ENCODE data around the gene GRHL1.

The GRHL1 gene

DNA sequence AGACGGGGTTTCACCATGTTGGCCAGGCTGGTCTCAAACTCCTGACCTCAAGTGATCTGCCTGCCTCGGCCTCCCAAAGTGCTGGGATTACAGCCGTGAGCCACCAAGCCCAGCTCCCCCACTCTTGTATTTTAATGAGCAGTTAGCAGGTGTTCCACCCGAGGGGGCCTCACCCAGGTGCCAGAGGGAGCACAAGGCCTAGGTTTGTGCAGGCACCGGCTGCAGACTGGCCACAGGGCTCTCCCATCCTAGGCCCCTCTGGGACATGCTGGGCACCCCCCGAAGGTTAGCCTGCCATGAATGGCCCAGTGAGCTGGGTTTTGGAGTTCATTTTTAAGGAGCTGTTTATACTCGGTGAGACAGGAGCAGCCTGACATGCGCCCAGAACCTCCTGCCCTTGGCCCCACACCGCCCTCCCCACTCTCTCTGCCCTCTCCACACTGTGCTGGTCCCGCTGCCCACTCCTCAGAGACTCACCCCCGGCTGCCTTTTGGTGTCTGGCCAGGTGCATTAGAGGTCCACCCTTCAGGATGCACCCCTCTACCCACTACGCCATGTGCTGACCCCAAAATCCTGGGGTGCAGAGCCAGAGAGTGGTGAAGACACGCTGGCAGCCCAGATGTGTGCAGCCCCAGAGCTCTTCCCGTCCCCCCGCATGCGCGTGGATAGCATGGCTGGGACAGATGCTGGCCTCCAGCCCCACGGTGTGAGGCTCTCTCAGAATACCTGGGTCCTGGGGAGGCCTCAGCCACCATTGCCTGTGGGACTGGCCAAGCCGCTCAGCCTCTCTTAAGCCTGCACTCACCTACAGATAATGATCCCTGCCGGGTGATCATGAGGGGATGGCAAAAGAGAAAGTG, 80.6 kb downstream of the GRHL1 start:
- no peak for DNase-seq (ENCODE audit: low read depth)
- TF ChIP-seq, protein P1, sequence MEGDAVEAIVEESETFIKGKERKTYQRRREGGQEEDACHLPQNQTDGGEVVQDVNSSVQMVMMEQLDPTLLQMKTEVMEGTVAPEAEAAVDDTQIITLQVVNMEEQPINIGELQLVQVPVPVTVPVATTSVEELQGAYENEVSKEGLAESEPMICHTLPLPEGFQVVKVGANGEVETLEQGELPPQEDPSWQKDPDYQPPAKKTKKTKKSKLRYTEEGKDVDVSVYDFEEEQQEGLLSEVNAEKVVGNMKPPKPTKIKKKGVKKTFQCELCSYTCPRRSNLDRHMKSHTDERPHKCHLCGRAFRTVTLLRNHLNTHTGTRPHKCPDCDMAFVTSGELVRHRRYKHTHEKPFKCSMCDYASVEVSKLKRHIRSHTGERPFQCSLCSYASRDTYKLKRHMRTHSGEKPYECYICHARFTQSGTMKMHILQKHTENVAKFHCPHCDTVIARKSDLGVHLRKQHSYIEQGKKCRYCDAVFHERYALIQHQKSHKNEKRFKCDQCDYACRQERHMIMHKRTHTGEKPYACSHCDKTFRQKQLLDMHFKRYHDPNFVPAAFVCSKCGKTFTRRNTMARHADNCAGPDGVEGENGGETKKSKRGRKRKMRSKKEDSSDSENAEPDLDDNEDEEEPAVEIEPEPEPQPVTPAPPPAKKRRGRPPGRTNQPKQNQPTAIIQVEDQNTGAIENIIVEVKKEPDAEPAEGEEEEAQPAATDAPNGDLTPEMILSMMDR (IDR thresholded peaks at IDR 0.05; ENCODE audit: low read length, missing control alignments): no peak
- no peak overlapping the region for H3K4me3 ChIP-seq (replicated peaks; ENCODE audit: low read depth, low read length)

DNA sequence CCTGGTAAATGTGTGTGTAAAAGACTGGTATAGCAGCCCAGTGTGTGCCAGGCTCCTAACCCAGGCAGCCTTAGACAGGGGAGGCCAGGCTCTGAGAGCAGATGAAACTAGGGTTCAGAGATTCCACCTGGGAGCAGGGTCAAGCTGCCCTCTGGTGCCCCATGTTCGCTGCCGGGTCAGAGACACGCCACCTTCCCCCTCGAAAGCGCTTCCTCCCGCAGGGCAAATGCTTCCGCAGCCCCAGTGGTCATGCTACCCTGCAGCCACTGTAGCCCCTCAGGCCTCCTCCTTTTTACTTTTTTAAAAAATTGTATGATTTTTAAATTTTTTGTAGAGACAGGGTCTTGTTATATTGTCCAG, 81.2 kb downstream of the GRHL1 start:
- H3K4me3 ChIP-seq (replicated peaks; ENCODE audit: low read depth, low read length): no peak overlapping the region
- no peak for DNase-seq (ENCODE audit: low read depth)
- TF ChIP-seq, protein P1 (IDR thresholded peaks at IDR 0.05; ENCODE audit: low read length, missing control alignments): no peak

DNA sequence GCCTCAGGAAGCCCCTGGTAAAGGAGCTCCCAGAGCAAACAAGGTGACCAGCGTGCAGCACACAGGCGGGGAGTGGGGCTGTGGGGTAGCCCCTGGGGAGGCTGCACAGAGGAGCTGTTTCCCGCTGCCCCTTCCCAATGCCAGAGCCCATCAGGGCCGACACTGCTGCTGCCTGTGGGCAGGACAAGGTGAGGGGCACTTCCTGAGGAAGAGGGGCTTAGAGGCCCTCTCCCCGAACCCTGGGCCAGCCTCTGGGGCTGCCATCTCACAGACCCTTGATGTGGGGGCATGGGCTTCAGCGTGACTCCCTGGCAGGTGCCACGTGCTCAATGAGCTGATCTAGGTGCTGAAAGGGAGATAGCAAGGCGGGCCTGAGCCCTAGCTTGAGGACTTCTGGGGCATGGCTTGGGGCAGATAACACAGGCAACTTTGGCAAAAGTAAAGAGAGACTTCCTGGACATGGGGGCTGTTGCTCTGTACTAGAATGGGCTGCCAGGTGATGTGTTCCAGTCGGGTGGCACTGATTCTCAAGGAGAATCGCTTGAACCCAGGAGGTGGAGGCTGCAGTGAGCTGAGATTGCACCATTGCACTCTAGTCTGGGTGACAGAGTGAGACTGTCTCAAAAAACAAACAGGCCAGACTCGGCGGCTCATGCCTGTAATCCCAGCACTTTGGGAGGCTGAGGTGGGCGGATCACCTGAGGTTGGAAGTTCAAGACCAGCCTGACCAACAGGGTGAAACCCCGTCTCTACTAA, 81.9 kb downstream of the GRHL1 start:
- DNase-seq (ENCODE audit: low read depth): no peak
- TF ChIP-seq, protein P1 (IDR thresholded peaks at IDR 0.05; ENCODE audit: low read length, missing control alignments): no peak
- H3K4me3 ChIP-seq (replicated peaks; ENCODE audit: low read depth, low read length): no peak overlapping the region

DNA sequence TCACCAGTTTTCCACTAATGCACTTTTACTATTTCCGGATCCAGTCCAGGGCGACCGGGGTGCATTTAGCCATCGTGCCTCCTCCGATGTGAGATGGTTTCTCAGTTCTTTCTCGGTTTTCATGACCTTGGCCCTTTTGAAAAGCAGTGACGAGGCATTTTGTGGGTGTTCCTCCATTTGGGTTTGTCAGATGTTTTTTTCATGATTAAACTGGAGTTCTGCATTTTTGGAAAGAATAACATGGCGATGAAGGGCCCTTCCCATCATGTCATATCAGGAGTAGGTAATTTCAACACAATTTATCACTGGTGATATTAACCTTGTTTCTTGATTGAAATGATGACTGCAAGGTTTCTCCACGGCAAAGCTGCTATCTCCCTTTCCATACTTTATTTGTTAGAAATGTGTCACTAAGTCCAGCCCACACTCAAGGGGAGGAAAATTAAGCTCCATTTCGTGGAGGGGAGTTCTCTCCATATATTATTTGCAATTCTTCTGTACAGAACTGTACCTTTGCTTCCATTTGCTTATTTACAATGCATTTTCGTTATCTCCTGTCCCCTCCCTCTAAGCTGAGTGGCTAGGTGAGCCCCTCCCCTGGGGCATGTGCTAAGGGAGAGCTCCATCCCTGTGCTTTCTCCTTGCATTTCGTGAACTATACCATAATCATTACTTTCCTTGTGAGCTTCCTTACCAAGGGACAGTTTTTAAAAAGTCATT, 83.0 kb downstream of the GRHL1 start:
- DNase-seq (ENCODE audit: low read depth): no peak
- TF ChIP-seq, protein P1 (IDR thresholded peaks at IDR 0.05; ENCODE audit: low read length, missing control alignments): no peak
- no peak overlapping the region for H3K4me3 ChIP-seq (replicated peaks; ENCODE audit: low read depth, low read length)

DNA sequence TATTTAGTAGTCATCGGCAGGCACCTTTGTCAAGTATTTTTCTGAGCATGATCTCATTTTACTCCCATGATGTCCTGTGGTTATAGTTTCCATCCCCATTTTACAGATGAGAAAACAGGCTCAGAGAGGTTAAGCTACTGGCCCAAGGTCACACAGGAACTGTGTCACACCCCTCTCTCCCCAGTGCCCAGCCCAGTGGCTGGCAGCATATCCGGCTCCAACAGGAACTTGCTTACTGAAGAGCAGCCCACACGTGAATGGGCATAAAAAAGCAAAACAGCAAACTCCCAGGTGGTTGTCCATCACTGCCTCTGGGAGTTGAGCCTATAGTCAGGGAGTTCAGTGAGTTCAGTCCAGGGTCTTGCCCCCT, 83.5 kb downstream of the GRHL1 start:
- TF ChIP-seq, protein P1 (IDR thresholded peaks at IDR 0.05; ENCODE audit: low read length, missing control alignments): no peak
- no peak overlapping the region for H3K4me3 ChIP-seq (replicated peaks; ENCODE audit: low read depth, low read length)
- DNase-seq (ENCODE audit: low read depth): no peak

DNA sequence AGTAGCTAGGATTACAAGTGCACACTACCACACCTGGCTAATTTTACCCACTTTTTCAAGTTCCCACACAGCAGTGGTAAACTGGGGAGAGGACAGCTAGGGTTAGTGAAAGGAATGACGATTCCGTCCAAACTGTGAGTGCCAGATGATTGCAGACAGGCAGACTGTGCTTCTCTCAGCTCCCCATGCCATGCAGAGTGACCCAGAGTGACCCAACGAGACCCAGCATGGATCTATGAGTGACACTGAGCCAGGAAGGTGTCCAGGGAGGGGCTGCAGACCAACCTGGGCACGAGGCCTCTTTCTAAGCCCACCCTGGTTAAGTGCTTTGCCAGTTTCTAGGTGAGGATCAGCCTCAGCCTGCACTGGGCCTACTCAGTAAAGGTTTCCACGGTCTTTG, 84.1 kb downstream of the GRHL1 start:
- TF ChIP-seq, protein P1 (IDR thresholded peaks at IDR 0.05; ENCODE audit: low read length, missing control alignments): no peak
- DNase-seq (ENCODE audit: low read depth): no peak
- H3K4me3 ChIP-seq (replicated peaks; ENCODE audit: low read depth, low read length): no peak overlapping the region

Data from fibroblast of pulmonary artery (primary cell).